Measurements from ENCODE around the gene CSGALNACT2.

Gene CSGALNACT2

DNA sequence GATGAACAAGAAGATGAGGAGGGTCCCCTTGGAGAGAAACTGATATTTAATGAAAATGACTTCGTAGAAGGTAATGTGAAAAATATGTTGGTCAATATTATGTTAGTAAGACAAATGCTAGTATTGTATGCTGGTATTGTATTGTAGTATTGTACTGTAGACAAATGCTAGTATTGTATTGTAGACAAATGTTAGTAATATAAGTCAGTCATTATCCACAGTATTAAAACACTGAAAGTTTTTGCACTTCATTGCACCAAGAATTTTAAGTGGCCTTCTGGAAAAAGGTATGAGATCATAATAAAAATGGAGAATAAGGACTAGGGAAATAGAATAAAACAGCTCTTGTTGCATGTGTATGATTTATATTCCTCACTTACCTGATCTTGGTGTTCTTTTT is 17.5 kb downstream of the CSGALNACT2 start:
- no CpG with 5 or more reads among the region's 1 CpG for WGBS (ENCODE audit: insufficient coverage)
- no peak overlapping the region for H3K27ac ChIP-seq (ENCODE audit: insufficient read depth in 1 of 2, low read depth in 1 of 2, low read length in 2 of 2, poor library complexity in 1 of 2, severe bottlenecking in 2 of 2)
- H3K36me3 ChIP-seq (ENCODE audit: control insufficient read depth in 4 of 4, insufficient read depth in 4 of 4, low read length in 3 of 4): peaks cover 0 to 6% (median 4%) of the 10 kb centered on the region in 4 experiments
- CTCF ChIA-PET: interaction anchor here (0.9 to 2.3 kb wide), 3 partner anchors 13 to 47 kb away, joined by 3 to 9 read pairs (median 3); no protein-coding TSS in a partner anchor
- no peak for DNase-seq
- H3K9me3 ChIP-seq (ENCODE audit: control extremely low read depth in 1 of 5, control insufficient read depth in 4 of 5, insufficient read depth in 2 of 5, low read depth in 1 of 5, low read length in 4 of 5): no peaks in the 10 kb centered on the region
- H3K4me3 ChIP-seq (ENCODE audit: control insufficient read depth in 1 of 7, extremely low read depth in 1 of 7, insufficient read depth in 4 of 7, low read depth in 2 of 7, low read length in 6 of 7): no peak overlapping the region
- POLR2A ChIA-PET: no interaction called here
- H3K27me3 ChIP-seq (replicated peaks in 2 of 5; ENCODE audit: control insufficient read depth in 4 of 5, insufficient read depth in 5 of 5, low read length in 4 of 5): no peaks in the 10 kb centered on the region
- H3K4me1 ChIP-seq (ENCODE audit: control extremely low read depth in 1 of 4, control insufficient read depth in 4 of 4, insufficient read depth in 4 of 4, low read length in 3 of 4): peaks cover 0 to 17% (median 8%) of the 10 kb centered on the region in 4 experiments

DNA sequence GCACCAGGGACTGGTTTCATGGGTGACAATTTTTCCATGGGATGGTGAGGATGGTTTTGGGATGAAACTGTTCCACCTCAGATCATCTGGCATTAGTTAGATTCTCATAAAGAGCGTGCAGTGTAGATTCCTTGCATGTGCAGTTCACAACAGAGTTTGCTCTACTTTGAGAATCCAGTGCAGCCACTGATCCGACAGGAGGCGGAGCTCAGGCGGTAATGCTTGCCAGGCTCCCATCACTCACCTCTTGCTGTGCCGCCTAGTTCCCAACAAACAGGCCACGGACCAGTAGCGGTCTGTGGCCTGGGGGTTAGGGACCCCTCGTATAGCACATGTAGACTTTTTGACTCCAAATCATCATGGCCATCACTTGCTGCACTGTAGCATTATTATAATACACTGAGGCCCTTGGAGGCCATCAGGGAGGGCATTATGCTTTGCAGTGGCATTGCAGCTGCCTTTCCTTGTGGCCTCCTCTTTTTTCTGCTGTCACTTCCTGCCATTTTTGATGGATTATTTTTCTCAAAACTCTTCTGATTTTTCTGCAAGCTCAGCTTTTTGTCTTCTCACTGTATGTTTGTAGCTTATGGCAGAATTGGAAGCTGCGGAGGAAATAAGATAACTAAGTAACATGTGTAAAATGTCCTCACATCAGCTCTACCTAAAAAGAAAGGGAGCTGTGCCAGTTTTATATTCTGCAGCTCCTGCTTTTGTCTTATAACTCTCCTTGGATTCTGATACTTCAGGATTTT is 18.5 kb downstream of the CSGALNACT2 start:
- H3K9me3 ChIP-seq (ENCODE audit: control extremely low read depth in 1 of 5, control insufficient read depth in 4 of 5, insufficient read depth in 2 of 5, low read depth in 1 of 5, low read length in 4 of 5): no peaks in the 10 kb centered on the region
- peaks cover 2 to 13% (median 8%) of the 10 kb centered on the region in 4 experiments for H3K36me3 ChIP-seq (ENCODE audit: control insufficient read depth in 4 of 4, insufficient read depth in 4 of 4, low read length in 3 of 4)
- POLR2A ChIA-PET: no interaction called here
- CTCF ChIA-PET: interaction anchor here (0.6 to 2.3 kb wide), 7 partner anchors 10 to 49 kb away, joined by 3 to 9 read pairs (median 3); no protein-coding TSS in a partner anchor
- no peak overlapping the region for H3K27ac ChIP-seq (ENCODE audit: insufficient read depth in 1 of 2, low read depth in 1 of 2, low read length in 2 of 2, poor library complexity in 1 of 2, severe bottlenecking in 2 of 2)
- H3K4me3 ChIP-seq (ENCODE audit: control insufficient read depth in 1 of 7, extremely low read depth in 1 of 7, insufficient read depth in 4 of 7, low read depth in 2 of 7, low read length in 6 of 7): no peak overlapping the region
- WGBS (ENCODE audit: insufficient coverage): 91% methylated on average over 8 of the region's 9 CpGs
- no peaks in the 10 kb centered on the region for H3K27me3 ChIP-seq (replicated peaks in 2 of 5; ENCODE audit: control insufficient read depth in 4 of 5, insufficient read depth in 5 of 5, low read length in 4 of 5)
- H3K4me1 ChIP-seq (ENCODE audit: control extremely low read depth in 1 of 4, control insufficient read depth in 4 of 4, insufficient read depth in 4 of 4, low read length in 3 of 4): peaks cover 0 to 28% (median 8%) of the 10 kb centered on the region in 4 experiments
- DNase-seq: no peak

DNA sequence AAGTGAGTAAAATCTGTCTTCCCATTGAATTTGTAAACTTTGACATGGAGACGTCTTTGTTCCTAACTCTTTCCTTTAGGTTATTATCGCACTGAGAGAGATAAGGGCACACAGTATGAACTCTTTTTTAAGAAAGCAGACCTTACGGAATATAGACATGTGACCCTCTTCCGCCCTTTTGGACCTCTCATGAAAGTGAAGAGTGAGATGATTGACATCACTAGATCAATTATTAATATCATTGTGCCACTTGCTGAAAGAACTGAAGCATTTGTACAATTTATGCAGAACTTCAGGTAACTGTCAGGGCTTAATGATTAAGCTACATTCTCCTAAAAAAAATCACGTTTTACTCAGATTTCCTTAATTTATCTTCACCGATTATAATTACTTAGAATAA is 20.4 kb downstream of the CSGALNACT2 start:
- DNase-seq: no peak
- ChIA-PET POLR2A (no interaction called here), CTCF (interaction anchor here (1.0 to 6.0 kb wide), 3 partner anchors 7 to 38 kb away, joined by 3 to 29 read pairs (median 5); no protein-coding TSS in a partner anchor)
- Histone ChIP-seq H3K27ac (ENCODE audit: insufficient read depth in 1 of 2, low read depth in 1 of 2, low read length in 2 of 2, poor library complexity in 1 of 2, severe bottlenecking in 2 of 2) (no peak overlapping the region), H3K4me3 (ENCODE audit: control insufficient read depth in 1 of 7, extremely low read depth in 1 of 7, insufficient read depth in 4 of 7, low read depth in 2 of 7, low read length in 6 of 7) (no peak overlapping the region), H3K4me1 (ENCODE audit: control extremely low read depth in 1 of 4, control insufficient read depth in 4 of 4, insufficient read depth in 4 of 4, low read length in 3 of 4) (peaks cover 0 to 38% (median 12%) of the 10 kb centered on the region in 4 experiments), H3K36me3 (ENCODE audit: control insufficient read depth in 4 of 4, insufficient read depth in 4 of 4, low read length in 3 of 4) (peaks cover 8 to 28% (median 19%) of the 10 kb centered on the region in 4 experiments), H3K9me3 (ENCODE audit: control extremely low read depth in 1 of 5, control insufficient read depth in 4 of 5, insufficient read depth in 2 of 5, low read depth in 1 of 5, low read length in 4 of 5) (no peaks in the 10 kb centered on the region), H3K27me3 (replicated peaks in 2 of 5; ENCODE audit: control insufficient read depth in 4 of 5, insufficient read depth in 5 of 5, low read length in 4 of 5) (no peaks in the 10 kb centered on the region)
- WGBS (ENCODE audit: insufficient coverage): no CpG with 5 or more reads among the region's 6 CpGs

DNA sequence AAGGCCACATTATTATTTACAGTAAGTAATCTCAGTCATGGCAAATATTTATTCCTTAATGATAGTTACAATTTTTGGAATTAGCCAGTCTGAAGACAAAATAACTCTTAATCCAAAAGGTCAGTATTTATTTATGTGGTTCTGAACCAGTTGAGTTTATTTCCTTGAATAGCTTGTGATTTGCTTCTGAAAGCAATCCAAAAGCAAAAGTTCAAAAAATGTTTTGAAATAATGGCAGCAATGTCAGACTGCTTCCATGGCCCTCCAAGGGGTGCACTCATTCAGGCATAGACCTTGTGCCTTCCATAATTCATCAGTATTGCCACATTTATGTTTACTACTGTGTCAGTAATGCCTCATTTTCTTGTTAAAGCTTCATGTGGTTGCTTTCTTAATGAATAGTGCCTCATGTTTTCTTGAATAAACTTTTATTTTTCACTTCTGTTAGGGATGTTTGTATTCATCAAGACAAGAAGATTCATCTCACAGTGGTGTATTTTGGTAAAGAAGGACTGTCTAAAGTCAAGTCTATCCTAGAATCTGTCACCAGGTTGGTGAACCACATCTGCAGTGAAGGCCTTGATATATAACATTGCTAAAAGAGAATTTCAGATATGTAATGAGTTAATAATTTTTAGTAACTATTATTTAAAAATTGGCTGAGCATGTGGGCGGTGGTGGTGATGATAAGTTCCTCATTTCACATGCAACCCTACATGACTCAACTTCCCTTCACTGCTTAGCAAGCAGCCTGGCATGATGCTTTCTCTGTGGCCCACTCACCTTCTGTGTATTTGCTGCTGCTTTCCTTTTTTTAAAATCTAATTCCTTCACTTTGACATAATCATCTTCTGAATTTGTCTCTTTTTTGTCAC is 22.0 kb downstream of the CSGALNACT2 start:
- Histone ChIP-seq H3K4me1 (ENCODE audit: control extremely low read depth in 1 of 4, control insufficient read depth in 4 of 4, insufficient read depth in 4 of 4, low read length in 3 of 4) (peaks cover 0 to 38% (median 12%) of the 10 kb centered on the region in 4 experiments), H3K27ac (ENCODE audit: insufficient read depth in 1 of 2, low read depth in 1 of 2, low read length in 2 of 2, poor library complexity in 1 of 2, severe bottlenecking in 2 of 2) (no peak overlapping the region), H3K4me3 (ENCODE audit: control insufficient read depth in 1 of 7, extremely low read depth in 1 of 7, insufficient read depth in 4 of 7, low read depth in 2 of 7, low read length in 6 of 7) (no peak overlapping the region), H3K27me3 (replicated peaks in 2 of 5; ENCODE audit: control insufficient read depth in 4 of 5, insufficient read depth in 5 of 5, low read length in 4 of 5) (no peaks in the 10 kb centered on the region), H3K9me3 (ENCODE audit: control extremely low read depth in 1 of 5, control insufficient read depth in 4 of 5, insufficient read depth in 2 of 5, low read depth in 1 of 5, low read length in 4 of 5) (no peaks in the 10 kb centered on the region), H3K36me3 (ENCODE audit: control insufficient read depth in 4 of 4, insufficient read depth in 4 of 4, low read length in 3 of 4) (peaks cover 8 to 33% (median 20%) of the 10 kb centered on the region in 4 experiments)
- CTCF ChIA-PET: interaction anchor here (1.8 to 6.0 kb wide), 3 partner anchors 9 to 39 kb away, joined by 5 to 29 read pairs (median 6); no protein-coding TSS in a partner anchor
- POLR2A ChIA-PET: interaction anchor here (0.6 to 1.0 kb wide), 2 partner anchors 10 to 14 kb away, joined by 3 read pairs; no protein-coding TSS in a partner anchor
- no CpG with 5 or more reads among the region's 1 CpG for WGBS (ENCODE audit: insufficient coverage)
- peak; percentile 46 to 90 (median 83) for DNase-seq

DNA sequence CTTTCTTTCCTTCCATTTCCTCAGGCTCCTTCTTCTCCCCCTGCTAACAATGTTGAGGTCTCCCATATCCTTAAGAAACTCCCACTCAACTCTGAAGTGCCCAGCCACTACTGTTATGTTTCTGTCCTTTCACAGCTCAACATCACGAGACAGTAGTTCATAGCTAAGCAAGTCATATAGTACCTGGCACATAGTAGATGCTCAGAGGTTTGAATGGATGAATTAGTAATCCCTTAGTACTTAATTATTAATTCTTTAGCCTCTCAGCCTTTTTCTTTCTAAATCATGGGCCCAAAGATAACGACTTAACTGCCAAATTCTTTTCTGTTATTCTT is 22.6 kb downstream of the CSGALNACT2 start:
- CTCF ChIA-PET: interaction anchor here (1.1 to 6.0 kb wide), 4 partner anchors 10 to 20 kb away, joined by 3 to 29 read pairs (median 6); no protein-coding TSS in a partner anchor

DNA sequence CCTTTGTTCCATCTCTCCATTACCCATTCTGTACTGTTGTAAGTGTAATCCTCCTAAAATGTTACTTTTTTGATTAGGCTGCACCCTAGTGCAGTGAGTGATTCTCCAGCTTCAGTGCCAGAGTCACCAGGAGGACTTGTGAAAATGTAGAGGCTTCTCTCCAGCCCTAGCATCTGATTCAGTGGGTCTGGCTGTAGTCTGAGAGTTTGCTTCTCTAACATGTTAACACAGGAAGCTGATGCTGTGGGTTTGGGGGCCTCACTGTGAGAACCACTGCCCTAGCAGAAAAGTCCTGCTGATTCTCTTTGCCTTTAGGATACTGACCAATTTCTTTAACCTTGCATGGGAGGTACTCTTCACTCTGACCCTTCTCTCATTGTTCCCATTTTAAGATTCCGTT is 24.4 kb downstream of the CSGALNACT2 start:
- Histone ChIP-seq H3K9me3 (ENCODE audit: control extremely low read depth in 1 of 5, control insufficient read depth in 4 of 5, insufficient read depth in 2 of 5, low read depth in 1 of 5, low read length in 4 of 5) (no peaks in the 10 kb centered on the region), H3K4me3 (ENCODE audit: control insufficient read depth in 1 of 7, extremely low read depth in 1 of 7, insufficient read depth in 4 of 7, low read depth in 2 of 7, low read length in 6 of 7) (no peak overlapping the region), H3K27me3 (replicated peaks in 2 of 5; ENCODE audit: control insufficient read depth in 4 of 5, insufficient read depth in 5 of 5, low read length in 4 of 5) (no peaks in the 10 kb centered on the region), H3K36me3 (ENCODE audit: control insufficient read depth in 4 of 4, insufficient read depth in 4 of 4, low read length in 3 of 4) (peaks cover 8 to 32% (median 17%) of the 10 kb centered on the region in 4 experiments), H3K27ac (ENCODE audit: insufficient read depth in 1 of 2, low read depth in 1 of 2, low read length in 2 of 2, poor library complexity in 1 of 2, severe bottlenecking in 2 of 2) (no peak overlapping the region), H3K4me1 (ENCODE audit: control extremely low read depth in 1 of 4, control insufficient read depth in 4 of 4, insufficient read depth in 4 of 4, low read length in 3 of 4) (peaks cover 0 to 37% (median 10%) of the 10 kb centered on the region in 4 experiments)
- WGBS (ENCODE audit: insufficient coverage): 91% methylated on average over 1 of the region's 1 CpG
- DNase-seq: no peak
- CTCF ChIA-PET: interaction anchor here (1.0 to 6.0 kb wide), 4 partner anchors 8 to 17 kb away, joined by 3 to 29 read pairs (median 5); no protein-coding TSS in a partner anchor
- POLR2A ChIA-PET: no interaction called here

More for the DNA sequence above, 22.6 kb downstream of the CSGALNACT2 start:
- Histone ChIP-seq H3K36me3 (ENCODE audit: control insufficient read depth in 4 of 4, insufficient read depth in 4 of 4, low read length in 3 of 4) (peaks cover 8 to 32% (median 19%) of the 10 kb centered on the region in 4 experiments), H3K4me3 (ENCODE audit: control insufficient read depth in 1 of 7, extremely low read depth in 1 of 7, insufficient read depth in 4 of 7, low read depth in 2 of 7, low read length in 6 of 7) (no peak overlapping the region), H3K9me3 (ENCODE audit: control extremely low read depth in 1 of 5, control insufficient read depth in 4 of 5, insufficient read depth in 2 of 5, low read depth in 1 of 5, low read length in 4 of 5) (no peaks in the 10 kb centered on the region), H3K27ac (ENCODE audit: insufficient read depth in 1 of 2, low read depth in 1 of 2, low read length in 2 of 2, poor library complexity in 1 of 2, severe bottlenecking in 2 of 2) (no peak overlapping the region), H3K4me1 (ENCODE audit: control extremely low read depth in 1 of 4, control insufficient read depth in 4 of 4, insufficient read depth in 4 of 4, low read length in 3 of 4) (peaks cover 0 to 38% (median 12%) of the 10 kb centered on the region in 4 experiments), H3K27me3 (replicated peaks in 2 of 5; ENCODE audit: control insufficient read depth in 4 of 5, insufficient read depth in 5 of 5, low read length in 4 of 5) (no peaks in the 10 kb centered on the region)
- no peak for DNase-seq
- POLR2A ChIA-PET: no interaction called here
- no CpG with 5 or more reads among the region's 2 CpGs for WGBS (ENCODE audit: insufficient coverage)

Measured in common myeloid progenitor, CD34-positive (primary cell).